ENCODE results near the gene STPG4. TPM values are rescaled to one million over a fixed set of nuclear protein-coding genes. Genes with fewer than 3 reads are reported as not detected.

The STPG4 gene
- total RNA-seq, 1 experiment from 2014 or later: 0.13 TPM

GRCh38 chr2:47097563-47097962, 57.5 kb downstream of the STPG4 start:
- no peaks in the 10 kb centered on the region for H3K9me3 ChIP-seq (ENCODE audit: control insufficient read depth, low read depth, low read length)
- H3K4me1 ChIP-seq (ENCODE audit: insufficient read depth, low read length): no peaks in the 10 kb centered on the region
- H2AK5ac ChIP-seq (ENCODE audit: insufficient read length, low read length): no peak overlapping the region
- H3K79me1 ChIP-seq (ENCODE audit: insufficient read depth, low read depth, low read length, poor library complexity, severe bottlenecking): no peaks in the 10 kb centered on the region
- no peak overlapping the region for H3K9ac ChIP-seq (ENCODE audit: extremely low read depth, insufficient read length, low read length)
- H2AFZ ChIP-seq (ENCODE audit: low read length): no peak overlapping the region
- no peak overlapping the region for H3K4me2 ChIP-seq (ENCODE audit: insufficient read depth, insufficient read length, low read length)
- H3K36me3 Mint-ChIP-seq (ENCODE audit: insufficient read depth in 1 of 3, low read depth in 3 of 3): no peaks in the 10 kb centered on the region; a peak in 1 of 7 replicates
- TF ChIP-seq, protein P1, sequence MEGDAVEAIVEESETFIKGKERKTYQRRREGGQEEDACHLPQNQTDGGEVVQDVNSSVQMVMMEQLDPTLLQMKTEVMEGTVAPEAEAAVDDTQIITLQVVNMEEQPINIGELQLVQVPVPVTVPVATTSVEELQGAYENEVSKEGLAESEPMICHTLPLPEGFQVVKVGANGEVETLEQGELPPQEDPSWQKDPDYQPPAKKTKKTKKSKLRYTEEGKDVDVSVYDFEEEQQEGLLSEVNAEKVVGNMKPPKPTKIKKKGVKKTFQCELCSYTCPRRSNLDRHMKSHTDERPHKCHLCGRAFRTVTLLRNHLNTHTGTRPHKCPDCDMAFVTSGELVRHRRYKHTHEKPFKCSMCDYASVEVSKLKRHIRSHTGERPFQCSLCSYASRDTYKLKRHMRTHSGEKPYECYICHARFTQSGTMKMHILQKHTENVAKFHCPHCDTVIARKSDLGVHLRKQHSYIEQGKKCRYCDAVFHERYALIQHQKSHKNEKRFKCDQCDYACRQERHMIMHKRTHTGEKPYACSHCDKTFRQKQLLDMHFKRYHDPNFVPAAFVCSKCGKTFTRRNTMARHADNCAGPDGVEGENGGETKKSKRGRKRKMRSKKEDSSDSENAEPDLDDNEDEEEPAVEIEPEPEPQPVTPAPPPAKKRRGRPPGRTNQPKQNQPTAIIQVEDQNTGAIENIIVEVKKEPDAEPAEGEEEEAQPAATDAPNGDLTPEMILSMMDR (conservative IDR thresholded peaks at IDR 0.05): no peak
- no peaks in the 10 kb centered on the region for H4K20me1 ChIP-seq (ENCODE audit: control insufficient read depth, insufficient read depth, insufficient read length)
- H3K4ac ChIP-seq (ENCODE audit: low read depth, low read length): no peak overlapping the region
- no peaks in the 10 kb centered on the region for H3K23me2 ChIP-seq (ENCODE audit: insufficient read length, low read depth, low read length, poor library complexity, severe bottlenecking)
- no peaks in the 10 kb centered on the region for H3K27me3 ChIP-seq (ENCODE audit: insufficient read depth, low read length)
- no peak overlapping the region for H3T11ph ChIP-seq (ENCODE audit: low read length)
- H4K8ac ChIP-seq (replicated peaks; ENCODE audit: insufficient read length, low read depth, low read length): no peak overlapping the region
- no peaks in the 10 kb centered on the region; a peak in 1 of 5 replicates for H3K9me3 Mint-ChIP-seq
- no peak overlapping the region for H4K91ac ChIP-seq (ENCODE audit: insufficient read length, low read depth, low read length)
- H3K27me3 Mint-ChIP-seq (ENCODE audit: low read depth): no peaks in the 10 kb centered on the region; the same call in none of the 2 replicates
- WGBS (ENCODE audit: extremely low coverage, insufficient read length, low lambda C conversion rate): no CpG with 5 or more reads among the region's 4 CpGs
- H3K56ac ChIP-seq (ENCODE audit: insufficient read length, low read depth, low read length): no peak overlapping the region
- no peak overlapping the region for H3K27ac ChIP-seq (ENCODE audit: insufficient read length, low read depth, low read length)
- H2BK5ac ChIP-seq (ENCODE audit: insufficient read length, low read length): no peak overlapping the region
- H2BK15ac ChIP-seq (ENCODE audit: low read depth, low read length): no peak overlapping the region
- no peak overlapping the region for H2BK20ac ChIP-seq (ENCODE audit: low read depth, low read length, poor library complexity, severe bottlenecking)
- no peak overlapping the region for H3K4me3 Mint-ChIP-seq
- no peak overlapping the region for H3K18ac ChIP-seq (ENCODE audit: insufficient read length, low read depth, low read length)
- H2BK120ac ChIP-seq (ENCODE audit: low read depth, low read length, poor library complexity, severe bottlenecking): no peak overlapping the region
- H3K4me1 Mint-ChIP-seq: peaks cover 15 to 22% of the 10 kb centered on the region in 2 experiments
- no peak overlapping the region for H2BK12ac ChIP-seq (ENCODE audit: insufficient read length, low read depth, low read length)
- no peak for DNase-seq
- H3K79me2 ChIP-seq (ENCODE audit: insufficient read depth, low read length): no peaks in the 10 kb centered on the region
- no peak overlapping the region for H3K27ac Mint-ChIP-seq
- H4K5ac ChIP-seq (ENCODE audit: insufficient read length, low read depth, low read length): no peak overlapping the region
- no peak overlapping the region for H3K23ac ChIP-seq (ENCODE audit: insufficient read length, low read depth, low read length)
- no peak overlapping the region for H3K14ac ChIP-seq (ENCODE audit: insufficient read depth, low read length)
